IMR-90 (cell line): ENCODE results near the gene STAM. TPM values are rescaled to one million over a fixed set of nuclear protein-coding genes. Genes with fewer than 3 reads are reported as not detected.

Experiments used
- ATAC-seq: fragments of 200-7000 bp; cut with Tn5 transposase; 2 replicates; pipeline ENCODE4 v1.9.1; 2020; ENCODE audit warnings: low read depth, mild to moderate bottlenecking, moderate library complexity
- BruUV-seq: library from RNA; stranded (reverse); fragments of 400-500 nt; replicated peaks from 2 replicates; lab custom pipeline; 2021; lab: Mats Ljungman, UMichigan
- CTCF ChIA-PET: fragments of 300-600 bp; formaldehyde crosslinking; extraction: SDS; loops from one replicate; lab custom pipeline; 2021; ENCODE audit warnings: antibody characterized with exemption; lab: Yijun Ruan, JAX
- POLR2A ChIA-PET: fragments of 300-600 bp; sonication (Branson Sonifier 250); formaldehyde crosslinking; loops from one replicate; lab custom pipeline; 2022; ENCODE audit warnings: antibody characterized with exemption; ENCODE audit not compliant: unreplicated experiment; lab: Charles Lee
- DNase-seq: peaks from one replicate; pipeline ENCODE4 v3.0.0; 2013
- H2AFZ ChIP-seq: replicated peaks from 2 replicates; pipeline ENCODE3; 2013; ENCODE audit warnings: low read length, mild to moderate bottlenecking; ENCODE audit not compliant: poor library complexity
- H2AK5ac ChIP-seq: 2 replicates; pipeline ENCODE4 v1.6.1; 2013; ENCODE audit warnings: low read depth, low read length, inconsistent platforms
- H2AK9ac ChIP-seq: replicated peaks from 2 replicates; pipeline ENCODE3; 2013; ENCODE audit warnings: mild to moderate bottlenecking, low read depth, low read length, moderate library complexity; ENCODE audit not compliant: poor library complexity
- H2BK120ac ChIP-seq: 2 replicates; pipeline ENCODE4 v1.6.1; 2013; ENCODE audit warnings: low read depth, low read length, inconsistent platforms
- H2BK15ac ChIP-seq: 3 replicates; pipeline ENCODE4 v1.6.1; 2013; ENCODE audit warnings: low read depth, low read length, inconsistent platforms
- H2BK20ac ChIP-seq: 2 replicates; pipeline ENCODE4 v1.6.1; 2013; ENCODE audit warnings: low read depth, mild to moderate bottlenecking, inconsistent platforms, low read length, moderate library complexity
- H2BK5ac ChIP-seq: 2 replicates; pipeline ENCODE4 v1.6.1; 2013; ENCODE audit warnings: mild to moderate bottlenecking, low read depth, low read length, inconsistent platforms; ENCODE audit not compliant: poor library complexity, severe bottlenecking
- H3K14ac ChIP-seq: replicated peaks from 2 replicates; pipeline ENCODE4 v1.6.1; 2013; ENCODE audit warnings: low read depth, low read length, inconsistent platforms
- H3K18ac ChIP-seq: 2 replicates; pipeline ENCODE4 v1.6.1; 2013; ENCODE audit warnings: low read depth, low read length, control low read depth
- H3K23ac ChIP-seq: 2 replicates; pipeline ENCODE4 v1.6.1; 2013; ENCODE audit warnings: low read depth, low read length, inconsistent platforms
- H3K27ac ChIP-seq: 2 replicates; pipeline ENCODE4 v1.5.1; 2013; ENCODE audit warnings: mild to moderate bottlenecking, control low read depth, low read length; ENCODE audit not compliant: insufficient read depth
- H3K27me3 ChIP-seq: 2 replicates; pipeline ENCODE4 v1.6.1; 2013; ENCODE audit warnings: low read length; ENCODE audit not compliant: control insufficient read depth, insufficient read depth
- H3K36me3 ChIP-seq: 2 replicates; pipeline ENCODE4 v1.6.1; 2013; ENCODE audit warnings: low read length, mixed read lengths; ENCODE audit not compliant: control insufficient read depth, insufficient read depth
- H3K4ac ChIP-seq: 2 replicates; pipeline ENCODE4 v1.6.1; 2013; ENCODE audit warnings: low read depth, low read length, inconsistent platforms
- H3K4me1 ChIP-seq: 2 replicates; pipeline ENCODE4 v1.6.1; 2013; ENCODE audit warnings: low read length, mixed read lengths; ENCODE audit not compliant: control insufficient read depth, insufficient read depth
- H3K4me2 ChIP-seq: 2 replicates; pipeline ENCODE4 v1.6.1; 2013; ENCODE audit warnings: low read depth, mild to moderate bottlenecking, control low read depth, low read length, moderate library complexity
- H3K4me3 ChIP-seq: 2 replicates; pipeline ENCODE4 v1.5.1; 2013; ENCODE audit warnings: low read depth, mild to moderate bottlenecking, control low read depth, low read length, moderate library complexity; ENCODE audit not compliant: insufficient read depth
- H3K56ac ChIP-seq: 2 replicates; pipeline ENCODE4 v1.6.1; 2013; ENCODE audit warnings: low read length, inconsistent platforms; ENCODE audit not compliant: insufficient read depth; ENCODE audit errors: extremely low read depth
- H3K79me1 ChIP-seq, 2 experiments: 2 replicates each; pipeline ENCODE4 v1.6.1; 2013; ENCODE audit warnings: low read length in 2 of 2, inconsistent platforms in 1 of 2, low read depth in 1 of 2
- H3K9ac ChIP-seq: 2 replicates; pipeline ENCODE4 v1.6.1; 2013; ENCODE audit warnings: low read depth, low read length, control low read depth
- H3K9me1 ChIP-seq: 2 replicates; pipeline ENCODE4 v1.6.1; 2013; ENCODE audit warnings: low read length, inconsistent platforms; ENCODE audit not compliant: insufficient read depth
- H3K9me3 ChIP-seq: 2 replicates; pipeline ENCODE4 v1.6.1; 2013; ENCODE audit warnings: low read length; ENCODE audit not compliant: control insufficient read depth, insufficient read depth
- H4K20me1 ChIP-seq: 2 replicates; pipeline ENCODE4 v1.6.1; 2013; ENCODE audit warnings: low read length, inconsistent platforms; ENCODE audit not compliant: insufficient read depth
- H4K5ac ChIP-seq: 2 replicates; pipeline ENCODE4 v1.6.1; 2013; ENCODE audit warnings: mild to moderate bottlenecking, low read depth, low read length, control low read depth
- H4K8ac ChIP-seq, 2 experiments: 2 replicates each; pipeline ENCODE4 v1.6.1; 2013; ENCODE audit warnings: low read depth in 2 of 2, low read length in 2 of 2, control low read depth in 1 of 2, inconsistent platforms in 1 of 2
- H4K91ac ChIP-seq: 2 replicates; pipeline ENCODE4 v1.6.1; 2013; ENCODE audit warnings: low read depth, low read length, inconsistent platforms; ENCODE audit not compliant: insufficient read depth
- CEBPB ChIP-seq: IDR thresholded peaks from 2 replicates; pipeline ENCODE4 v1.6.1; 2012; ENCODE audit warnings: low read depth, low read length, improper control_type of control experiment
- CTCF ChIP-seq: conservative IDR thresholded peaks from 2 replicates; pipeline ENCODE4 v1.5.1; 2012; ENCODE audit warnings: mild to moderate bottlenecking, low read depth, low read length, improper control_type of control experiment
- RCOR1 ChIP-seq: IDR thresholded peaks from 2 replicates; pipeline ENCODE4 v1.6.1; 2012; ENCODE audit warnings: mild to moderate bottlenecking, low read length, improper control_type of control experiment; ENCODE audit not compliant: insufficient replicate concordance
- WGBS, 2 experiments: methylation state at CpG; one replicate each; pipeline versions ENCODE4 v1.1.5 to v1.1.7; 2013; ENCODE audit warnings: missing lambda C conversion rate in 2 of 2; ENCODE audit not compliant: insufficient read length in 1 of 2; ENCODE audit errors: extremely low coverage in 2 of 2; 5-methylcytosine and 5-hydroxymethylcytosine counted together
- dilution Hi-C: fragments of 300-500 bp; cut with HindIII; formaldehyde crosslinking; loops from one replicate; pipeline ENCODE4 v1.14.3; 2018; ENCODE audit warnings: low sequenced_read_pairs; ENCODE audit not compliant: unreplicated experiment
- in situ Hi-C: fragments of 300-500 bp; cut with MboI; formaldehyde crosslinking; loops from 3 replicates; pipeline ENCODE4 v1.14.3; 2019; ENCODE audit warnings: low sequenced_read_pairs, inconsistent platforms, mixed read lengths
- intact Hi-C: fragments of 100-400 bp; cut with micrococcal nuclease; formaldehyde crosslinking; loops from 2 replicates; pipeline ENCODE4 v1.10.0; 2022
- polyA plus RNA-seq, 3 experiments: library from polyadenylated mRNA; depleted of rRNA; stranded (reverse); fragments of >200 nt; gene quantifications; 2 replicates each; pipeline ENCODE4 v1.2.3, GENCODE V29; 2012; ENCODE audit warnings: low replicate concordance in 1 of 3
- total RNA-seq: library from RNA; depleted of rRNA; stranded (reverse); fragments of >200 nt; gene quantifications from 2 replicates; pipeline ENCODE4 v1.2.3, GENCODE V29; 2012

The STAM gene
- total and polyA plus RNA-seq, 2 of the 4 experiments (the other 2 are of a cell fraction): 22.9 to 23.3 TPM

- H3K4ac ChIP-seq: no peak overlapping the region
- DNase-seq (no peak), ATAC-seq (no peak)
- no peak overlapping the region for H2BK15ac ChIP-seq
- H3K9me3 ChIP-seq: no peaks in the 10 kb centered on the region
- H3K18ac ChIP-seq: no peak overlapping the region
- H2BK5ac ChIP-seq: no peak overlapping the region
- no peak overlapping the region for H2AK9ac ChIP-seq
- dilution Hi-C loops: no loop called here
- H3K27ac ChIP-seq: no peak overlapping the region
- H2BK20ac ChIP-seq: no peak overlapping the region
- H3K79me1 ChIP-seq: peaks cover 23 to 72% of the 10 kb centered on the region in 2 experiments
- intact Hi-C loops: no loop called here
- no peak overlapping the region for H2BK120ac ChIP-seq
- TF ChIP-seq RCOR1: no peak
- TF ChIP-seq CTCF: no peak
- no peak for TF ChIP-seq CEBPB
- no peaks in the 10 kb centered on the region for H3K27me3 ChIP-seq
- H3K4me1 ChIP-seq: peaks cover 17% of the 10 kb centered on the region
- no peak overlapping the region for H3K4me3 ChIP-seq
- H3K9me1 ChIP-seq: peaks cover 14% of the 10 kb centered on the region
- no peak overlapping the region for H4K5ac ChIP-seq
- H2AK5ac ChIP-seq: no peak overlapping the region
- ChIA-PET CTCF (no interaction called here), POLR2A (no interaction called here)
- H3K23ac ChIP-seq: peak overlapping the region; percentile 29; the same call in 1 of the 2 replicates
- H4K8ac ChIP-seq: no peak overlapping the region
- BruUV-seq: no TSS peak
- H3K36me3 ChIP-seq: no peaks in the 10 kb centered on the region
- H3K4me2 ChIP-seq: no peak overlapping the region
- no peak overlapping the region for H2AFZ ChIP-seq
- H3K14ac ChIP-seq: no peak overlapping the region; the same call in 1 of the 2 replicates
- no peak overlapping the region for H3K56ac ChIP-seq
- peaks cover 4% of the 10 kb centered on the region; the same call in 1 of the 2 replicates for H4K20me1 ChIP-seq
- no peak overlapping the region for H4K91ac ChIP-seq
- no peak overlapping the region for H3K9ac ChIP-seq
- in situ Hi-C loops: no loop called here
- WGBS, 2 experiments: no CpG with 5 or more reads among the region's 1 CpG
Observed at GRCh38 chr10:17676919-17677318, 33.0 kb downstream of the STAM start.
